ENCODE results near the gene AP2A1. TPM values are rescaled to one million over a fixed set of nuclear protein-coding genes. Genes with fewer than 3 reads are reported as not detected.

The AP2A1 gene
- total and polyA plus RNA-seq, 9 donors: 37.8 to 126 (median 88.1) TPM

GRCh38 chr19:49837425-49837824, 70.6 kb downstream of the AP2A1 start:
- Histone ChIP-seq H3K4me1 (ENCODE audit: insufficient read depth) (no peaks in the 10 kb centered on the region), H3K27me3 (no peaks in the 10 kb centered on the region), H3K27ac (no peak overlapping the region), H3K4me3 (no peak overlapping the region), H3K36me3 (no peaks in the 10 kb centered on the region), H3K9me3 (no peaks in the 10 kb centered on the region)
- no peak for TF ChIP-seq CTCF (IDR thresholded peaks at IDR 0.05)
- TF ChIP-seq POLR2A (IDR thresholded peaks at IDR 0.05): no peak
- no peak for TF ChIP-seq EP300 (IDR thresholded peaks at IDR 0.05)
- intact Hi-C loops (cut with DNase I): no loop called here
- DNase-seq: no peak
- 92 to 97% (median 94%) methylated on average over 9 of the region's 9 CpGs for WGBS, 3 donors

GRCh38 chr19:49838885-49839588, 72.2 kb downstream of the AP2A1 start:
- Histone ChIP-seq H3K27me3 (no peaks in the 10 kb centered on the region), H3K4me1 (ENCODE audit: insufficient read depth) (no peaks in the 10 kb centered on the region), H3K36me3 (no peaks in the 10 kb centered on the region), H3K9me3 (no peaks in the 10 kb centered on the region), H3K4me3 (no peak overlapping the region), H3K27ac (no peak overlapping the region)
- intact Hi-C loops (cut with DNase I): no loop called here
- TF ChIP-seq POLR2A (IDR thresholded peaks at IDR 0.05) (no peak), EP300 (IDR thresholded peaks at IDR 0.05) (no peak), CTCF (IDR thresholded peaks at IDR 0.05) (no peak)
- WGBS, 3 donors: 93 to 95% (median 93%) methylated on average over 18 of the region's 18 CpGs
- DNase-seq: no peak

- H3K4me1 ChIP-seq (ENCODE audit: insufficient read depth): no peaks in the 10 kb centered on the region
- no peak overlapping the region for H3K4me3 ChIP-seq
- no peaks in the 10 kb centered on the region for H3K36me3 ChIP-seq
- TF ChIP-seq POLR2A (IDR thresholded peaks at IDR 0.05): no peak
- no peak for TF ChIP-seq CTCF (IDR thresholded peaks at IDR 0.05)
- TF ChIP-seq EP300 (IDR thresholded peaks at IDR 0.05): no peak
- 82 to 84% (median 83%) methylated on average over 11 of the region's 11 CpGs for WGBS, 3 donors
- H3K27me3 ChIP-seq: no peaks in the 10 kb centered on the region
- H3K9me3 ChIP-seq: no peaks in the 10 kb centered on the region
- intact Hi-C loops (cut with DNase I): no loop called here
- H3K27ac ChIP-seq: no peak overlapping the region
- no peak for DNase-seq
These were observed 72.9 kb downstream of the AP2A1 start for GRCh38 chr19:49839713-49840112.

GRCh38 chr19:49840321-49840720, 73.5 kb downstream of the AP2A1 start:
- H3K27me3 ChIP-seq: no peaks in the 10 kb centered on the region
- H3K9me3 ChIP-seq: no peaks in the 10 kb centered on the region
- 83 to 88% (median 84%) methylated on average over 11 of the region's 11 CpGs for WGBS, 3 donors
- H3K27ac ChIP-seq: no peak overlapping the region
- no peak overlapping the region for H3K4me3 ChIP-seq
- no peaks in the 10 kb centered on the region for H3K36me3 ChIP-seq
- no peak for TF ChIP-seq POLR2A (IDR thresholded peaks at IDR 0.05)
- no peak for TF ChIP-seq EP300 (IDR thresholded peaks at IDR 0.05)
- no peak for TF ChIP-seq CTCF (IDR thresholded peaks at IDR 0.05)
- no peaks in the 10 kb centered on the region for H3K4me1 ChIP-seq (ENCODE audit: insufficient read depth)
- intact Hi-C loops (cut with DNase I): no loop called here
- DNase-seq: no peak
